Thyroid gland (tissue), 4 donors: ENCODE data around the gene NRDC. TPM values are rescaled to one million over a fixed set of nuclear protein-coding genes. Genes with fewer than 3 reads are reported as not detected.
A peak's percentile ranks its signal among the peaks of the same experiment; 100 is the strongest.

Source experiments
- DNase-seq, 2 donors: peaks; one replicate each; pipeline ENCODE4 v3.0.0-alpha.2; 2019
- H3K27ac ChIP-seq, 3 donors: fragments of 200-600 bp; sonication (generic); 1 replicate in 2 of 3; 2 replicates in 1 of 3; pipeline ENCODE4 v1.5.1; 2016 to 2019; ENCODE audit warnings: mild to moderate bottlenecking in 1 of 3, moderate library complexity in 1 of 3
- H3K27me3 ChIP-seq: fragments of 200-600 bp; sonication (generic); one replicate; pipeline ENCODE4 v1.5.1; 2019
- H3K36me3 ChIP-seq, 2 donors: fragments of 200-600 bp; sonication (generic); one replicate each; pipeline ENCODE4 v1.5.1; 2016 to 2019
- H3K4me1 ChIP-seq, 2 donors: fragments of 200-600 bp; sonication (generic); one replicate each; pipeline ENCODE4 v1.5.1; 2017 to 2019
- H3K4me3 ChIP-seq, 3 donors: fragments of 200-600 bp; sonication (generic); replicated peaks in 1 of 3; 1 replicate in 2 of 3; 2 replicates in 1 of 3; pipeline ENCODE4 v1.5.1; 2016; ENCODE audit warnings: mild to moderate bottlenecking in 1 of 3
- H3K9me3 ChIP-seq: fragments of 200-600 bp; sonication (generic); one replicate; pipeline ENCODE4 v1.5.1; 2017
- CTCF ChIP-seq, 6 experiments: fragments of 200-600 bp in 3 of 6; fragments of 450-650 bp in 3 of 6; sonication (generic) in 3 of 6; IDR thresholded peaks; one replicate each; pipeline ENCODE4 v1.5.1; 2016 to 2019; ENCODE audit warnings: antibody characterized with exemption in 6 of 6, mild to moderate bottlenecking in 2 of 6, inconsistent platforms in 1 of 6, moderate library complexity in 1 of 6
- POLR2A ChIP-seq, 2 donors: fragments of 450-650 bp; IDR thresholded peaks; one replicate each; pipeline ENCODE4 v1.6.1; 2017; ENCODE audit warnings: antibody characterized with exemption in 2 of 2, mild to moderate bottlenecking in 2 of 2, moderate library complexity in 1 of 2
- WGBS, 2 donors: methylation state at CpG; one replicate each; pipeline ENCODE4 v1.1.5; 2017; 5-methylcytosine and 5-hydroxymethylcytosine counted together
- intact Hi-C: fragments of 100-400 bp; cut with DNase I; formaldehyde crosslinking; loops from one replicate; pipeline ENCODE4 v1.15.1; 2023
- total RNA-seq, 4 donors: library from RNA; depleted of rRNA; stranded (reverse); fragments of >200 nt; gene quantifications; one replicate each; pipeline ENCODE4 v1.2.3, GENCODE V29; 2016

Gene NRDC
- total RNA-seq, result 10 to 100 TPM; 75.0 to 98.7 (median 79.3) TPM

GRCh38 chr1:51878616-51879336, at the start of gene NRDC:
NRDC (minus strand) TSS chr1:51878727; CDS start chr1:51878615, 112 bp downstream.
- WGBS, 2 donors, result 0 to 1% methylated on average over 41 to 52 of the region's 54 CpGs
- peak within 1 kb of the TSS; percentile 91 to 98 (median 94) for H3K27ac ChIP-seq
- peaks cover 22 to 25% of the 10 kb centered on the region in 2 donors for H3K4me1 ChIP-seq
- H3K27me3 ChIP-seq, result no peaks in the 10 kb centered on the region
- peak; percentile 100 for DNase-seq
- peak within 1 kb of the TSS; percentile 79 to 89 (median 84) for H3K4me3 ChIP-seq
- H3K9me3 ChIP-seq, result no peaks in the 10 kb centered on the region
- peak; percentile 31 to 89 for TF ChIP-seq POLR2A (IDR thresholded peaks at IDR 0.05)
- TF ChIP-seq CTCF (IDR thresholded peaks at IDR 0.05), result no peak
- intact Hi-C loops, result no loop called here
- H3K36me3 ChIP-seq, result no peaks in the 10 kb centered on the region

GRCh38 chr1:51927029-51927428, 48.5 kb upstream of the NRDC start:
- no peak for DNase-seq
- 90 to 94% methylated on average over 2 of the region's 2 CpGs for WGBS, 2 donors
- Histone ChIP-seq H3K4me3 (no peak overlapping the region), H3K27me3 (no peaks in the 10 kb centered on the region), H3K4me1 (no peaks in the 10 kb centered on the region), H3K9me3 (no peaks in the 10 kb centered on the region), H3K27ac (no peak overlapping the region), H3K36me3 (no peaks in the 10 kb centered on the region)
- intact Hi-C loops, result no loop called here
- TF ChIP-seq CTCF (IDR thresholded peaks at IDR 0.05) (no peak), POLR2A (IDR thresholded peaks at IDR 0.05) (no peak)

GRCh38 chr1:51926171-51926812, 47.8 kb upstream of the NRDC start:
- H3K9me3 ChIP-seq, result no peaks in the 10 kb centered on the region
- H3K27ac ChIP-seq, result no peak overlapping the region
- no peak for DNase-seq
- 65 to 66% methylated on average over 5 of the region's 5 CpGs for WGBS, 2 donors
- no peaks in the 10 kb centered on the region for H3K36me3 ChIP-seq
- H3K27me3 ChIP-seq, result no peaks in the 10 kb centered on the region
- no peak for TF ChIP-seq CTCF (IDR thresholded peaks at IDR 0.05)
- TF ChIP-seq POLR2A (IDR thresholded peaks at IDR 0.05), result no peak
- no peaks in the 10 kb centered on the region for H3K4me1 ChIP-seq
- no peak overlapping the region for H3K4me3 ChIP-seq
- intact Hi-C loops, result no loop called here

- WGBS, 2 donors, result 63 to 89% methylated on average over 1 of the region's 1 CpG
- Histone ChIP-seq H3K36me3 (no peaks in the 10 kb centered on the region), H3K4me3 (no peak overlapping the region), H3K4me1 (no peaks in the 10 kb centered on the region), H3K27ac (no peak overlapping the region), H3K27me3 (no peaks in the 10 kb centered on the region), H3K9me3 (no peaks in the 10 kb centered on the region)
- TF ChIP-seq POLR2A (IDR thresholded peaks at IDR 0.05), result no peak
- DNase-seq, result no peak
- intact Hi-C loops, result no loop called here
Observed at GRCh38 chr1:51924455-51924854, 45.9 kb upstream of the NRDC start.

- H3K27me3 ChIP-seq, result no peaks in the 10 kb centered on the region
- intact Hi-C loops, result no loop called here
Observed at GRCh38 chr1:51922040-51922439, 43.5 kb upstream of the NRDC start.

More at GRCh38 chr1:51922040-51922439, 43.5 kb upstream of the NRDC start:
- Histone ChIP-seq H3K4me1 (no peaks in the 10 kb centered on the region), H3K4me3 (no peak overlapping the region), H3K9me3 (no peaks in the 10 kb centered on the region), H3K36me3 (no peaks in the 10 kb centered on the region), H3K27ac (no peak overlapping the region)
- no peak for TF ChIP-seq CTCF (IDR thresholded peaks at IDR 0.05)
- TF ChIP-seq POLR2A (IDR thresholded peaks at IDR 0.05), result no peak
- 60 to 76% methylated on average over 3 of the region's 3 CpGs for WGBS, 2 donors
- no peak for DNase-seq
